SK-MEL-5 (cell line): Measurements from ENCODE around the gene APOBEC3B. TPM values are rescaled to one million over a fixed set of nuclear protein-coding genes. Genes with fewer than 3 reads are reported as not detected.
"Not testable (repeated sequence)": the region's sequence is repeated elsewhere in the genome, so short reads cannot be mapped to it uniquely, and the experiment has no call there.

Experiments used
- DNase-seq: peaks from one replicate; pipeline ENCODE4 v3.0.0-alpha.2; 2016; ENCODE audit warnings: low read depth, low spot score
- in situ Hi-C: cut with HindIII; loops from 2 replicates; pipeline ENCODE4 v1.10.0; 2016; ENCODE audit warnings: low sequenced_read_pairs, high pct_unique_total_duplicates, low pct_unique_long_range_greater_than_20kb
- total RNA-seq: library from RNA; depleted of rRNA; stranded (reverse); fragments of >200 nt; shearing (Covaris generic); gene quantifications from 2 replicates; pipeline ENCODE4 v1.2.3, GENCODE V29; 2014

The APOBEC3B gene
- total RNA-seq, 1 experiment from 2014 or later = 3.8 TPM

DNA sequence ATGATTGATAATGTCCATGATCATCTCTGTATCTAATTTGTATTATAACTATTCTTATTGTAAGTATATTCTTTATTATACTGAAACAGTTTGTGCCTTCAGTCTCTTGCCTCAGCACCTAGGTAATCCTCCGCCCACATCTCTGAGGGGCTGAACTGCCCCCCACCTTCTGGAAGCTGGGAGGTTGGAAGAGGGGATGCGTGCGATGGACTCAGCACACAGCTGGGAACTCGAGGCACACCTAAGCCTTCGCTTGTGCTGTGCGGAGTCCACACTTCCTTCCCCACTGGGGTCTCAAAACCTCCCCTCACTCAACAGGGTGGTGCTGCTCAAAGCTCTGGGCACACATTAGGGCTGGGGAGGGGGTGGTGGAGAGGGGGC is 31.4 kb downstream of the APOBEC3B start:
- in situ Hi-C loops, DNase-seq: not testable (repeated sequence)

DNA sequence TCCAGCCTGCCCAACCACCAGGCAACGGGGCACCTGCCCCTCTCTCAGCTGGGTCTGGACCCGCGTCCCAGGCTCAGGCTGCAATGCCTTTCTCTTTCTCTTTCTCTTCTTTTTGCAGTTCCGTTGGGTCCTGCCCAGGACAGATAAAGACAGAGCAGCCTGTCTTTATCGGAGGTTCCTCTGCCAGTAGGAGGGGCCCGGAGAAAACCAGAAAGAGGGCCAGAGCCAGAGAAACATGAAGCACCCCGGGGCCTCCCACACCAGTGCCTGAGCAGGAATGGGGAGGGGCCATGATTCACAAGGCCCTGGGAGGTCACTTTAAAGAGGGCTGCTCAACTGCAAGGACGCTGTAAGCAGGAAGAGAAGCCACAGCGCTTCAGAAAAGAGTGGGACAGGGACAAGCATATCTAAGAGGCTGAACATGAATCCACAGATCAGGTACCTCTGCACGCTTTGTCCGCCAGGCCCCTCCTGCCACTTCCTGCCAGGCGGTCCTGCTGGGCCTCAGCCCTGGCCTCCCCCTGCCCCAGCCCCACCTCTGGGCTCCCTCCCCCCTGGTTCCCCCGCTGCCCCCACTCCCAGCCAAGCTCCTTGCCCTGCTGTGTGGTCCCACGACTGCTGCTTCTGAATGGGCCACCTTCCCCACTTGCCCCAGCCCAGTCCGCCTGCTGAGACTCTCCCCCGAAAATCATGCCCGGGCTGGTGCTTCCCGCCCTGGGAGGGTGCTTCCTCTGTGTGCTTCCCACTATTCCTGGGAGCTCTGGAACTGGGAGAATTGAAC is 32.0 kb downstream of the APOBEC3B start, which contains the start of gene APOBEC3C:
TSS of gene APOBEC3C (plus strand) at position 316 of the 781 bp plus-strand sequence. CDS start at position 422, 106 bp downstream.
- peak; percentile 73 for DNase-seq
- in situ Hi-C loops = no loop called here

DNA sequence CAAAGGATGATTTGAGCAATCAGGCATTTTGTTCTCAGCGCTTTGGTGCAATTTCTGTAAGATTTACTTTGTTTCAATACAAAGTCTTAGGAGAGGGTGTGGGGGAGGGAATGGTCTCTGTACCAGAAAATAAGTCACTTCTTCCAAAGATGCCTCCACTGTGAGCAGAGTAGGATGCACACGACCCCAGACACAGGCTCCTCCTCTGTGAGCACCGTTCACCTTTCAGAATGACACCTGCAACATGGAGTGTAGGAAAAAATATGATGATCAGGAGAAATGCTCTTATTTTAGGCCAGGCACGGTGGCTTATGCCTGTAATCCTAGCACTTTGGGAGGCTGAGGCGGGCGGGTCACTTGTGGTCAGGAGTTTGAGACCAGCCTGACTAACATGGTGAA is 32.6 kb downstream of the APOBEC3B start:
- DNase-seq, in situ Hi-C loops: not testable (repeated sequence)

GRCh38 chr22:39016592-39016991 is 34.4 kb downstream of the APOBEC3B start:
- in situ Hi-C loops = no loop called here
- no peak for DNase-seq

GRCh38 chr22:39017596-39018365 is 35.6 kb downstream of the APOBEC3B start:
- in situ Hi-C loops = no loop called here
- DNase-seq = no peak

DNA sequence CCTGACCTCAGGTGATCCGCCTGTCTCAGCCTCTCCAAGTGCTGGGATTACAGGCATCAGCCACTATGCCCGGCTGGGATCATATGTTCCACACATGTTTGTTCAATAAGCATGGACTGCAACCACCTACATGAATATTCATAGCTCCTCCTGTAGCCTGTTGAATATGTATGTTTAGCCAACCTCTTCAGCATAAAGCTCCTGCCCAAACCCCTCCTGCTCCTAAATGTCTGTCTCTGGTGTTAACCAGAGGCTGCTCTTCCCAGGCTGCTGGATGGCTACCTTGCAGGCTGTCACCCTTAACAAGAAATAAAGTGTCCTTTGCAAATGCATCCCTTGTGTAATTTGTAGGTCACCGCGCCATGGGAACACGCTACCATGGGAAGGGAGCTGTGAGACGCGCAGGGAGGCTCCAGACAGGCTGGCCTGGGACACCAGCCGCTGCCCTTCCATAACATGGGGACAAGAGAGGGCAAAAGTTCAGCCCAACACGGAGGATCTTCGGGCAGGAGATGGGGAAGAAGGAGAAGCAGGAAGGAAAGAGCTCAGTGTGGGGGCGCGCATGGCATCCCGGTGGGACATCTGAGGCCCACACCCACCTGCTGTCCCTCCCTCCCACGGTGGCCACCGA is 38.0 kb downstream of the APOBEC3B start:
- in situ Hi-C loops = not testable (repeated sequence)
- peak; percentile 47 for DNase-seq

- in situ Hi-C loops = no loop called here
- DNase-seq = no peak
Measured at GRCh38 chr22:39021552-39022250, 39.6 kb downstream of the APOBEC3B start.

GRCh38 chr22:39024519-39025308 is 42.6 kb downstream of the APOBEC3B start:
- no peak for DNase-seq

DNA sequence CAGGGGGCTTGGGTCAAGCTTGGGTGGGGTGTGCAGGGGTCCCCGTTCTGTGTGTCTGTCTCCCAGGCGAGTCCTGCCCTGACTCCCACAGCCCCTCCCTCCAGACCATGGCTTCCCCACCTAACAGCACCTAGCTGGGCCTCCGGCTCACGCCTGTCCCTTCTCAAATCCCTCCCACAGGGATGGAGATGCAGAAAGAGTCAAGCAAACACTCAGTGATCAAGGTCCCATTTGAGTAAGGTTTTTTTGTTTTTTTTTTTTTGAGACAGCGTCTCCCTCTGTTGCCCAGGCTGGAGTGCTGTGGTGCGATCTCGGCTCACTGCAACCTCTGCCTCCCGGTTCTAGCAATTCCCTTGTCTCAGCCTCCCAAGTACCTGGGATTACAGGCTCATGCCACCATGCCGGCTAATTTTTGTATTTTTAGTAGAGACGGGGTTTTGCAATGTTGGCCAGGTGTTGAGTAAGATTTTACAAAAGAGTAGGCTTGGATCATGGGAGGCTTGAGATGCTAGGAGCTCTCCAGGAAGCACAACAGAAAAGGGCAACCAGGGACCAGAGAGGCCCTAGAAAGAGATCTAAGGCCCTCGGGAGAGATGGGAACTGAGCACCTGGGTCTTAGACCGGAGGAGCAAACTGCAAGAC is 44.5 kb downstream of the APOBEC3B start:
- in situ Hi-C loops = no loop called here
- no peak for DNase-seq

More at GRCh38 chr22:39024519-39025308, 42.6 kb downstream of the APOBEC3B start:
- in situ Hi-C loops = no loop called here

DNA sequence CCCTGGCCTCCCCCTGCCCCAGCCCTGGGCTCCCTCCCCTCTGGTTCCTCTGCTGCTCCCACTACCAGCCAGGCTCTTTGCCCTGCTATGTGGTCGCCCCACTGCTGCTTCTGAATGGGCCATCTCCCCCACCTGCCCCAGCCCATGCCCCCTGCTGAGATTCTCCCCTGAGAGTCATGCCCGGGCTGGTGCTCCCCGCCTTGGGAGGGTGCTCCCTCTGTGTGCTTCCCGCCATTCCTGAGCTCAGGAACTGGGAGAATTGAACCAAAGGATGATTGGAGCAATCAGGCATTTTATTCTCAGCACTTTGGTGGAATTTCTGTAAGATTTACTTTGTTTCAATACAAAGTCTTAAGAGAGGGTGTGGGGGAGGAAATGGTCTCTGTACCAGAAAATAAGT is 45.6 kb downstream of the APOBEC3B start:
- in situ Hi-C loops = no loop called here

GRCh38 chr22:39028281-39028680 is 46.1 kb downstream of the APOBEC3B start:
- in situ Hi-C loops = no loop called here
- no peak for DNase-seq

More for the DNA sequence above, 45.6 kb downstream of the APOBEC3B start:
- no peak for DNase-seq

DNA sequence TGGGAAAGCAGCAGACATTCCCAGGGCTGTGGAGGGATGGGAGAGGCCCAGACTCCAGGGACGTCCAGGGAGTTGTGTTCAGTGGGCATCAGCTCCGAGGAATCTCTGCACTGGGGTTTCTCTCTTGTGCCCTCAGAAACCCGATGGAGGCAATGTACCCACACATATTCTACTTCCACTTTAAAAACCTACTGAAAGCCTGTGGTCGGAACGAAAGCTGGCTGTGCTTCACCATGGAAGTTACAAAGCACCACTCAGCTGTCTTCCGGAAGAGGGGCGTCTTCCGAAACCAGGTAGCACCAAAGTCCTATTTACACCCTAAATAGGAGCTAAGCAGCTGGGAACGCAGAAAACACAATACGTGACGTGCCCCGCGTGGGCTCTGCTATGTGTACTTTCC is 47.1 kb downstream of the APOBEC3B start:
- in situ Hi-C loops = no loop called here
- no peak for DNase-seq

DNA sequence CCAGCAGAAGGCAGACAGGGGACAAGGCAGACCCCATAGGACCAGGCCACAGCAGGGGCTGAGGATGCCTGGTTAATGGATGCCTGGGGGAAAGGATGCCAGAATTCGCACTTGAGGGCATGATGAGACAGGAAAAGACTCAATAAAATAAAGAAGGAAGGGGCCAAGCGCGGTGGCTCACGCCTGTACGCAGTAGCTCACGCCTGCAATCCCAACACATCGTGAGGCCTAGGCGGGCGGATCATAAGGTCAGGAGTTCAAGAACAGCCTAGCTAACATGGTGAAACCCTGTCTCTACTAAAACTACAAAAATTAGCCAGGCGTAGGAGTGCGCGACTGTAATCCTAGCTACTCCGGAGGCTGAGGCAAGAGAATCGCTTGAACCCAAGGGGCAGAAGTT is 48.6 kb downstream of the APOBEC3B start:
- in situ Hi-C loops = no loop called here
- DNase-seq = no peak

- in situ Hi-C loops, DNase-seq: not testable (repeated sequence)
Measured at GRCh38 chr22:39031434-39032295, 49.5 kb downstream of the APOBEC3B start.

DNA sequence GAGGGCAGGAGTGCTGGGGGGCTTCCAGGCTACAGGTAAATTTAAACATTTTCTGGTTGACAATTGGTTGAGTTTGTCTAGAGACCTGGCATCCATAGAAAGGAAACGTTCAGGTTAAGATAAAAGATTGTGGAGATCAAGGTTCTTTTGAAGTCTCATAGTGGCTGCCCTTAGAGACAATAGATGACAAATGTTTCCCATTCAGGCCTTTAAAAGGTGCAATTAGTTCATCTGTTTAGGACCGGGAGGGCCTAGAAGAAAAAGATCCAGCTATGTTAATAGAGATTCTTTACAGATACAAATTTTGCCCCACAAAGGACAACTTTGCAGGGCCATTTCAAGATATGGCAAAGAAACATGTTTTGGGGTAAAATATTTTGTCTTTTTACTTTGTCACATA is 54.9 kb downstream of the APOBEC3B start:
- DNase-seq, in situ Hi-C loops: not testable (repeated sequence)
